ENCODE measurements around the gene CHST6. TPM values are rescaled to one million over a fixed set of nuclear protein-coding genes. Genes with fewer than 3 reads are reported as not detected.

The CHST6 gene
- total RNA-seq, 2 donors from 2014 or later: 2.8 to 3.5 TPM

- no peaks in the 10 kb centered on the region for H3K36me3 ChIP-seq
- H3K9me3 ChIP-seq: no peaks in the 10 kb centered on the region
- no peak for TF ChIP-seq CTCF (IDR thresholded peaks at IDR 0.05)
- no peaks in the 10 kb centered on the region for H3K27me3 ChIP-seq
- no peak for DNase-seq (ENCODE audit: low spot score)
- no peaks in the 10 kb centered on the region for H3K4me1 ChIP-seq
- H3K27ac ChIP-seq: no peak overlapping the region
- H3K4me3 ChIP-seq: no peak overlapping the region
Measured at GRCh38 chr16:75476817-75477216, 18.4 kb downstream of the CHST6 start.

- no peak for DNase-seq (ENCODE audit: low spot score)
- Histone ChIP-seq H3K27ac (no peak overlapping the region), H3K27me3 (no peaks in the 10 kb centered on the region), H3K36me3 (no peaks in the 10 kb centered on the region), H3K9me3 (no peaks in the 10 kb centered on the region), H3K4me3 (no peak overlapping the region), H3K4me1 (no peaks in the 10 kb centered on the region)
- TF ChIP-seq CTCF (IDR thresholded peaks at IDR 0.05): no peak
Measured at GRCh38 chr16:75475420-75475847, 19.8 kb downstream of the CHST6 start.

- H3K9me3 ChIP-seq: no peaks in the 10 kb centered on the region
- no peak overlapping the region for H3K27ac ChIP-seq
- no peak for DNase-seq (ENCODE audit: low spot score)
- H3K4me3 ChIP-seq: no peak overlapping the region
- TF ChIP-seq CTCF (IDR thresholded peaks at IDR 0.05): no peak
- no peaks in the 10 kb centered on the region for H3K36me3 ChIP-seq
- no peaks in the 10 kb centered on the region for H3K27me3 ChIP-seq
- H3K4me1 ChIP-seq: no peaks in the 10 kb centered on the region
Measured at GRCh38 chr16:75472908-75473877, 22.0 kb downstream of the CHST6 start.

- no peaks in the 10 kb centered on the region for H3K27me3 ChIP-seq
- H3K9me3 ChIP-seq: no peaks in the 10 kb centered on the region
- H3K4me3 ChIP-seq: no peak overlapping the region
- no peaks in the 10 kb centered on the region for H3K4me1 ChIP-seq
- TF ChIP-seq CTCF (IDR thresholded peaks at IDR 0.05): peak; percentile 72 to 86
- no peak overlapping the region for H3K27ac ChIP-seq
- DNase-seq (ENCODE audit: low spot score): peak; percentile 77
- no peaks in the 10 kb centered on the region for H3K36me3 ChIP-seq
Measured at GRCh38 chr16:75471723-75472633, 23.3 kb downstream of the CHST6 start.

GRCh38 chr16:75466760-75467159 lies 28.5 kb downstream of the CHST6 start:
- H3K27ac ChIP-seq: no peak overlapping the region
- H3K4me1 ChIP-seq: peaks cover 0 to 8% of the 10 kb centered on the region in 2 donors
- TF ChIP-seq CTCF (IDR thresholded peaks at IDR 0.05): no peak
- H3K4me3 ChIP-seq: no peak overlapping the region
- H3K36me3 ChIP-seq: no peaks in the 10 kb centered on the region
- no peaks in the 10 kb centered on the region for H3K9me3 ChIP-seq
- H3K27me3 ChIP-seq: no peaks in the 10 kb centered on the region
- DNase-seq (ENCODE audit: low spot score): no peak
